HG03521 (cell line): ENCODE results near the gene CHN1.
A peak's percentile ranks its signal among the peaks of the same experiment; 100 is the strongest.

Source experiments
- ATAC-seq: cut with Tn5 transposase; IDR thresholded peaks from one replicate; pipeline ENCODE4 v1.9.1; 2021; ENCODE audit warnings: mild to moderate bottlenecking, moderate library complexity; ENCODE audit not compliant: unreplicated experiment

CHN1 gene

GRCh38 chr2:174771631-174772471, 233.3 kb downstream of the CHN1 start:
- peak; percentile 70 for ATAC-seq

GRCh38 chr2:174771136-174771535, 234.0 kb downstream of the CHN1 start:
- ATAC-seq = no peak

- ATAC-seq = no peak
Observed at GRCh38 chr2:174768557-174768956, 236.6 kb downstream of the CHN1 start.

GRCh38 chr2:174766271-174766670, 238.9 kb downstream of the CHN1 start:
- no peak for ATAC-seq

GRCh38 chr2:174765576-174765975, 239.6 kb downstream of the CHN1 start:
- no peak for ATAC-seq

- no peak for ATAC-seq
Observed at GRCh38 chr2:174764280-174765255, 240.6 kb downstream of the CHN1 start, which contains the start of gene CHRNA1. Gene CHRNA1, minus strand, starts transcription at chr2:174764472. Its CDS starts 78 bp downstream, at chr2:174764394.

GRCh38 chr2:174763780-174764179, 241.4 kb downstream of the CHN1 start:
- no peak for ATAC-seq

- no peak for ATAC-seq
Observed at GRCh38 chr2:174762464-174762863, 242.7 kb downstream of the CHN1 start.

GRCh38 chr2:174761837-174762236, 243.3 kb downstream of the CHN1 start:
- no peak for ATAC-seq

- no peak for ATAC-seq
Observed at GRCh38 chr2:174760845-174761473, 244.2 kb downstream of the CHN1 start.

GRCh38 chr2:174759381-174760065, 245.7 kb downstream of the CHN1 start:
- ATAC-seq = no peak

GRCh38 chr2:174756743-174757142, 248.4 kb downstream of the CHN1 start:
- no peak for ATAC-seq

- ATAC-seq = peak; percentile 35
Observed at GRCh38 chr2:174753038-174753633, 252.0 kb downstream of the CHN1 start.

GRCh38 chr2:174752403-174753037, 252.7 kb downstream of the CHN1 start:
- peak; percentile 79 for ATAC-seq

- ATAC-seq = peak; percentile 39
Observed at GRCh38 chr2:174750923-174751441, 254.2 kb downstream of the CHN1 start.

- no peak for ATAC-seq
Observed at GRCh38 chr2:174749793-174750192, 255.4 kb downstream of the CHN1 start.

- ATAC-seq = no peak
Observed at GRCh38 chr2:174748948-174749347, 256.2 kb downstream of the CHN1 start.
